HG02970 (cell line): ENCODE data around the gene AFG3L2.

Experiments used
- ATAC-seq: cut with Tn5 transposase; IDR thresholded peaks from one replicate; pipeline ENCODE4 v1.9.1; 2021; ENCODE audit warnings: mild to moderate bottlenecking, moderate library complexity, moderate number of reproducible peaks; ENCODE audit not compliant: unreplicated experiment, low FRiP score

Gene AFG3L2

GRCh38 chr18:12283256-12283655 is 93.8 kb downstream of the AFG3L2 start:
- ATAC-seq, result no peak

GRCh38 chr18:12282442-12283039 is 94.5 kb downstream of the AFG3L2 start:
- ATAC-seq, result no peak

DNA sequence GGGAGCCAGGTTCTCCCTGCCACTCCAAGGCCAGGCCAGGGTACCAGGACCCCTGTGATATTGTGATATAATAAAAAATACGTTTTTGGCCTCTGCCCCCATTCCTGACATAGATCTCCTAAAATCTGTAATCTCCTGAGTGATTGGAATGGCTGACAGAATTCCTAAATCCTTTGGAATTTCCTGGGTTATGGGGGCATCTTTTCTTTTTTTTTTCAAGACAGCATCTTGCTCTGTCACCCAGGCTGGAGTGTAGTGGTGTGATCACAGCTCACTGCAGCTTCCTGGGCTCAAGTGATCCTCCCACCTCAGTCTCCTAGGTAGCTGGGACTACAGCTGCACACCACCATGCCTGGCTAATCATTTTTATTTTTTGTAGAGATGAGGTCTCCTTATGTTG is 95.2 kb downstream of the AFG3L2 start:
- no peak for ATAC-seq

DNA sequence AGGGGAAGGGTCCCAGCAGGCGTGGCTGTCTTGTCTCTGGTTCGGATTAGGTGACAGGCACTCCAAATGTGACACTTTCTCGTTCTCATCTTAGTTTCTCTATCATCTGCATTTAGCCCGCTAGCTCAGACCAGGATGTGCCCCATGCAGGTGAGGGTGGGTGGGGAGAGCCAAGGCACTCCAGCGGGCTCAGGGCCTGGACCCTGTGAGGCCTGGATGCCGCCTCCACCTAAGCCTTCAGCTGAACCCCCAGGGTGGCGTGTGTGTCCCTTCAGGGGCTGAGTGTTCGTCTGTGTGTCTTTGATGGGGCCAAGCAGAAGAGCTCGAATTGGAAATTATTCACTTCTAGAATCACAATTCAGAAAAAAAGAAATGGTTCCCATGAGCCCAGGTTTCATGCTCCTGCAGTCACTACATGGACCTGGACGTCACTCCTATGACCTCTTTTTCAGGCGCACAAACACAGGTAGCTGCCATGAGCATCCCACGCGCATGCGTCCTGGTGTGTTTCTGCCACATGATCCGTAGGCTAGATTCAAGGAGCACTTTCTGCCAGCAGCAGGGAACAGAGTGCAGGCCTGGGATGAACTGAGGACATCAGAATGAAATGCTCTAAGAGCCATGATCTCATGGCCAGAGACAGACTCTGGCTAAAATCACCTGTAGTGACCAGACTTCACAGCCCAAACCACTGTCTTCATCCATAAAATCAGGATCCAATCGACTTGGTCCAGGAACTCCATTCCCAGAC is 97.1 kb downstream of the AFG3L2 start:
- ATAC-seq, result no peak
